GM19043 (cell line): Measurements from ENCODE around the gene TCP11.

ENCODE experiments used
- ATAC-seq: cut with Tn5 transposase; IDR thresholded peaks from one replicate; pipeline ENCODE4 v1.9.1; 2021; ENCODE audit warnings: low read depth; ENCODE audit not compliant: unreplicated experiment

Gene TCP11

DNA sequence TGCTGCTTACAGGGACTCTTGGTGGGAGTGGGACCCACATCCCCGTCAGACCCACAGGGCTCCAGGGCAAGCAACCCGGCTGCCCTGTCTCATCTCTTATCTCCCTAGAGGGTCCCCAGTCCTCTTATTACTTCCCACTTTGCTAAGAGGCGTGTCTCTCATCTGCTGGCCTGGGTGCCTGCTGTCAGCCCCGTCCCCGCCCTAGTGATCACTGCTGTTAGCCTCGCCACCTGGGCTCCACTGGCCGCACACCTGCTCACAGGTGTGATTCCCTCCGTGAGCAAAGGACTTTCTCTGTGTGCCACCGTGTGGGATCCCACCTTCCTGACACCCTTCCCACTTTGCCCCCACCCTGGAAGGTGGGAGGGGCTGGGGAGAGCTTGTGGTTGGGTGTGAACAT is 57.6 kb downstream of the TCP11 start:
- ATAC-seq = no peak

DNA sequence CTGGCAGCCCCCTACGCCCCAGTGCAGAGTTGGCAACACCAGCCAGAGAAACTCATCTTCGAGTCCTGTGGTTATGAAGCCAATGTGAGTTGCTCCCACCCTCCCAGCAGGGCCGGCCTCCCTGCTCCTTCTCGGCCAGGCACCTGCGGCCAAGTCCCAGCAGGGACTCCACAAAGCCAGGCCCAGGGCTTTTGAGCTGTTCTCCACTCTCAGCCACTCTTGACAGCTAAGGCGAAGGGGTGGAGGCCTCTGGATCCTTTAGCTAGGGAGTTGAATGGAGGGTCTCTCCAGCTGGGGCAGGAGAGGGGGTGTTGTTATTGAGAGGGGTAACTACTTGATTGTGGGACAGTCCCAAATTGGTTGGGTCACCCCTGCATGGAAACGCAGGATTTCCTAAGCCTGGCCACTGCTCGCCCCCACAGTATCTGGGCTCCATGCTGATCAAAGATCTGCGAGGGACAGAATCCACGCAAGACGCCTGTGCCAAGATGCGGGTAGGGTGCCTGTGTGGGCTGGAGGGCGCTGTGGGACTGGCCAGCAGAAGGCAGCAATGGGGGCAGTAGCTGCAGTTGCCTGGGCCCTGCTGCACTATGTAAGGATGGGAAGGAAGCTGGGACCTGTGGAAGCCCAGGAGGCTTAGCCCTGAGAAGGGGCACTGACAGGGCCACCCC is 58.3 kb downstream of the TCP11 start:
- no peak for ATAC-seq

DNA sequence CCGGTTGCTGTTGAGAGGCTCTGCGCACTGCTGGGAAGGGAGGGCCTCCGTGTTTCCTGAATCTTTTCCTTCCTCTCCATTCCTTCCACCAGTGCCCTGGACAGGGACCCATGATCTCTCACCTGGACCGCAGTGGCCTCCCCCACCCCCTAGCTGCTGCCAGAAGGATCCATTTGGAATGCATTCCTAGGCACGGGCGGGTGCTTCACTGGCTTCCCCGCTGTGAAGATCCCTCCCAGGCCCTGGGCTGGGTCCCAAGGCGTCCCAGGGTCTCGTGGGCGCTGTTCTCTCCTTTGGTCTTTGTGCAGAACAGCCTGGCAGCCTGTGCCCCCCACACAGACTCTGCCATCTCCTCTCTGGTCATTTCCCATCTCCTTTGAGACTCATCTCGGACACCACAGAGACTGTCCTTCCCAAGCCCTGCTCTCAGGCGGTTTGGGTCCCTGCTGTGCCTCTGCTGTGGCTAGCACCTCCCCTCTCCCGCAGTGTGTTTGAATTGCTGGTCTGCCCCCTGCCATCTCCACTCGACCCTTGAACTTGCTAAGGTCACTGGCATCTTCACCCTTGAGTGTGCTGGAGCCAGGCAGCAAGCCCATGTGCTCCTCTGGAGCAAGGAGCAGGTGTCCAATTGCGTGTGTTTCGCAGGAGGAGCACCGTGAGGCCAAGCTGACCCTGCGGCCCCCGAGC is 59.0 kb downstream of the TCP11 start:
- no peak for ATAC-seq

DNA sequence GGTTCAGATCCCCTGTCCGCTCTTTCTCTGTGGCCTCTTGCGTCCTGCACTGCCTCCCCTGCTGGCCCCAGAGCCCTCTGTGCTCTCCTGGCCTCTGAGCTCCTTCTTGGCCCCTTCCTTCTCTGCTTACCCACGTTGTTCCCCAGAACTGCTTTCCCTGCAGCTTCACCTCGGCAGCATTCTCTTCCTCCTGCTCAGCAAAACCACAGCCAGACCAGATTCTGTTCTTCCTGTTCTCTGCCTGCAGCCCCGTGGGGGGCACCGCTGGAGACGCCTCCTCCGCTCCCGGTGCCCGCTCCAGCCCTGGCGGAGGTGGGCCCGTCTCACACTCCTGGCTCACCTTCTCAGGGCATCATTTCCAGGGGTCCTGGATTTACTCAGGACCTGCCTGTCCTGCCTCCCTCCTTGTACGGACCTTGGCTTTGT is 59.7 kb downstream of the TCP11 start:
- ATAC-seq = no peak

DNA sequence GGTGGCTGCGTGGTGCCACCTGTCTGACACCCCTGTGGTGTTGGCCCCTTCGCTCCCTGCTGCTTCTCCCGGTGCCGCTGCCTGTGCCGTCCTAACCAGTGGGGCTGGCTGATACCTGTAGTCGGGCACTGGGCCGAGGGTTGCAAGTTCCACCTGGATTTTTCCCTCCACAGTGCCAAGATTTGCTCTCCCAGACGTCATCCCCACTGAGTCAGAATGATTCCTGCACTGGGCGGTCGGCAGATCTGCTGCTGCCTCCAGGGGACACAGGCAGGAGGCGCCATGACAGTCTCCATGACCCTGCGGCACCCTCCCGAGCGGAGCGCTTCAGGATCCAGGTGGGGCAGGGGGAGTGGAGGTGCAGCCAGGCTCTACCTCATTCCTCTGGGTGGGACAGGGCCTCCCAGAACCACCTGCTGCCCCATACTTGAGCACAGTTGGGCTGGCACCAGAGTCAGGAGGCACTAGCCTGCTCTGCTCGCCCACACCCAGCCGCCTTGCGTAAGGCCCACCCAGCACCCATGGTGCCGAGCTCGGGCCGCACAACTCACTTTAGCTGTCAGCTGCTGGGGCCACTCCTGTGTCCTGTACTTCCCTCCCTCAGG is 60.2 kb downstream of the TCP11 start:
- no peak for ATAC-seq

DNA sequence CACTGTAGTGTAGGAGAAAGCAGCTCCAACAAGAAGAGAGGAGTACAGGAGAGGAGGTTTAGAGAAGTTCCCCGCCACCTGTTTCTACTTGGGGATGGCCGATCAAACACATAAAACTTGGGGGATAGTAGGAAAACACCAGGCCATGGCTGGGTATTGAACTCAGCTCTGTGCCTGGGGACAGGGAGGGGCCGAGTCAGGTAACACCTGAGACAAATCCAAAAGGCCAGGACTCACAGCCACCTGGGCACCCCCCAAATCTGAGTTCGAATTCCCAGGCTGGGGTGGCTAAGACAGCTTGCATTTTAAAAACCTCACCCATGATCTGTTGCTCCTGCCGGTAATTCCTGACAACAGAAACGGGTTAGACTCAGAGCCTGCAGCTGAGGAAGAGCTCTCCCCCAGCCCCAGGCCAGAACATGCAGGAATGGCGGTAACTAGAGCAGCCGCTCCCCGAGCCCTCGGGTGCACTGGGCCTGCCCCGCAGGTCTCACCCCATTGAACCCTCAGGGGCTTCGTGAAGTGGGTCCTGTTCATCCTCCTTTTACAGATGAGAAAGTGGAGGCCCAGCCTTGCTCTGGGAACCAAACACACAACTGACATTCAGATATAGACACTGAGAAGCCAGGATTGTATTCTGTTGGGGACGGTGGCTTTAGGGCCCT is 61.0 kb downstream of the TCP11 start:
- no peak for ATAC-seq

DNA sequence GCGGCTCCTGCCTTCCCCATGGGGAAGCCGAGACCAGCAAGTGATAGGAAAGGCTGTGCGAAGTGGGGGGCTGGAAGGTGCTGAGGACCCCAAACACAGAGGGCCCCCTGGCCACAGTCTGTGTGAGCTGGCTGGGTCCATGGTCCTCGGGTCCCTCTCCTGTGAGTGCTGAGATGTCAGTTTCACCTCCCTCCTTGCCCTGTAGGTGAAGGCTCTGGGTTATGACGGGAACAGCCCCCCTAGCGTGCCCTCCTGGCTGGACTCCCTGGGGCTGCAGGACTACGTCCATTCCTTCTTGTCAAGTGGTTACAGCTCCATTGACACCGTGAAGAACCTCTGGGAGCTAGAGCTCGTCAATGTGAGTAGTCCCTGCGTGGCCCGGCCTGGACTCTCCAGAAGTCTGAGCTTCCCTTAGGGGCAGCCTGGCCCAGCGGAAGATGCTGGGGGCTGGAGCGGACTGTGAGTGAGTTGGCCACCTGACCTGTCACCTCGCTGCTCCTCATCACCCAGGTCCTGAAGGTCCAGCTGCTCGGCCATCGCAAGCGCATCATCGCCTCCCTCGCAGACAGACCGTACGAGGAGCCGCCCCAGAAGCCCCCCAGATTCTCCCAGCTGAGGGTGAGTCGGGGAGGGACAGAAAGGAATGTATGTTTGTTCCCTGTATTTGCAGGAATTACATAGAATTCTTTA is 61.7 kb downstream of the TCP11 start:
- ATAC-seq = no peak

DNA sequence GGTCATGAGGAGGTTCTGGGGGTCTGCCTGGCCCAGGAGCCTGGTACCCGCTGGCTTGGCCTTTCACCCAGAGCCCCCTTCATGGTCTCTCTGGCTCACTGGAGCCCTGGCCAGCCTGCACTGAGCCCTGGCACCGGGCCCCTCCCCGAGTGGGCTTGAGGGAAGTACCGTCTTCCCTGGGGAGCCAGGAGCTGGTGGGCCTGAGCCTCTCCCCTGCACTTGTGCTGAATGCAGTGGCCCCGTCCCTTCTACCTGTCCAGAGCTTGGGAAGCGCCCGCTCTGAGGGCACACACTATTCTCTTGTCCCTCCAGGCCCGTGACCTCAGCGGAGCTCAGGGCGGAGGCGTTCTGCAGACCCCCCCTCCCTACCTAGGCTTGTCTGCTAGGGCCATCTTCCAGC is 62.2 kb downstream of the TCP11 start:
- ATAC-seq = no peak

DNA sequence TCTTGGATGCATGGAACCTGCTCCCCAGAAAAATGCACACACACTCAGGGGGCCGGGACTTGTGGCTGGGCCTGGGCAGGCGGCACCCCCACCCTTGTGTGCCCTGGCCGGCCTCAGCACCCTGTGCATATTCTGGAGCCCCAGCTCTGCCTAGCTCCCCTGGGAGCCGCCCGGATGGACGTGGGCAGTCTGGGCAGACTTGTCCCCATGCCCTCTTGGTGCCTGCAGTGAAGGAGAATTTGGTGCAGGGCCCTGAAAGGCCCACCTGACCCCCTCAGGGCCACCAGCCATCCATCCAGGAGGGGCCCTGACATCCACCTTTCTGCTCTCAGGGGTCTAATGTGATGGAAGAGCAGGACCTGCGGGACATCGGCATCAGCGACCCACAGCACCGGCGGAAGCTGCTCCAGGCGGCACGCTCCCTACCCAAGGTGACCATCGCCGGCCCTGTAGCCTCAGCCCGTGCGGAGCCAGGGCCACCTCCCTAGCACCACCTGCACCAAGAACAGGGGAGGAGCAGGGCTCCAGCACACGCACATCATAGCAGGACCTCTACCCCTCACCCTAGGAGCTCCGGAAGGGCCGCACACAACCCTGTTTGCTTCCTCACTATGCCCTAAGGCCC is 62.8 kb downstream of the TCP11 start:
- no peak for ATAC-seq

DNA sequence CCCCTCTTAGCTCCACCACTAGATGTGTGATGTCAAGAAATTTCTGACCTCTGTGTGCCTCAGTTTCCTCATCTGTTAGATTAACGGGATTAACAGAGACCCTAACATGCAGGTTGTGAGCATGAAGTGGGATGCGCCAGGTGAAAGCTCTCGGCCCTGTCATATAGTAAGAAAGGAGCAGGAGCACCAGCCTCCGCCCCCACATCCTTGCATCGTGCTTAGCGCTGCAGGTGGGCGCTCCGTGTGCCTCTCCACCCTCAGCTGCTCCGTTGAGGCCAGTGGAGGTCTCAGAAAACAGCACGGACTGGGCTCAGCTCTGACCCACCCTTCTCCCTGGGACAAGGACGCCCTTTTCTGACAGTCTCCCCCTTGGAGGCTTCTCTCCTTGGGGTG is 63.4 kb downstream of the TCP11 start:
- no peak for ATAC-seq

DNA sequence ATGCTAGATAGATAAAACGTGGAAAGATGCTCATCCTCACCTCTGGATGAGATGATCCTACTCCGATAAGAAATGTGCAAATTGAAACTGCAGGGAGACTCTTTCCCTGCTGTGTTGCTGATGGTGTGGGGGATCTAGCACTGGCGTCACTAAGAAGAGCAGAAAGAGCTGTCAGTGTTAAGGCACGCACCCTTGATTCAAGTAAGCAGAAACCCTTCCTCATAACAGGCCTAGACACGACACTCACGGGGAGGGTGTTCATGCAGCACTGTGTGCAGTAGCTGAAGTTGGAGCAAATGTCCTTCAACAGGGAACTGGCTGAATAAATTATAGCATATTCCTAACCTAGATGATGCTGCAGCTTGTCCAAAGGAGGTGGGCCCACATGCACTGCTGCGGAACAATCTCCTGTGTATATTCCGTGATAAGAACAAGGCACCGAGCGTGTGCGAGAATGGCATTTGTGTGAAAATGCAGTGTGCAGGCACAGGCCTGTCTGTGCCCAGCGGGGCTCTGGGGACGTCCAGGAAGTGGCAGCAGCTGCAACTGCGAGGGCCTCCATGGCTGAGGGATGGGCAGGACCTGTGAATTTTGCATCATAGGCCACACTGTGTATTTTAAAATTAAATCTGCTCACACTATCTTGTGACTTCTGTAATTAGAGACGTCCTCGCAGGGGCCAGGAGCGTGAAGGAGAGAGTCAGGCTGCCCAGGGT is 64.0 kb downstream of the TCP11 start:
- ATAC-seq = no peak

DNA sequence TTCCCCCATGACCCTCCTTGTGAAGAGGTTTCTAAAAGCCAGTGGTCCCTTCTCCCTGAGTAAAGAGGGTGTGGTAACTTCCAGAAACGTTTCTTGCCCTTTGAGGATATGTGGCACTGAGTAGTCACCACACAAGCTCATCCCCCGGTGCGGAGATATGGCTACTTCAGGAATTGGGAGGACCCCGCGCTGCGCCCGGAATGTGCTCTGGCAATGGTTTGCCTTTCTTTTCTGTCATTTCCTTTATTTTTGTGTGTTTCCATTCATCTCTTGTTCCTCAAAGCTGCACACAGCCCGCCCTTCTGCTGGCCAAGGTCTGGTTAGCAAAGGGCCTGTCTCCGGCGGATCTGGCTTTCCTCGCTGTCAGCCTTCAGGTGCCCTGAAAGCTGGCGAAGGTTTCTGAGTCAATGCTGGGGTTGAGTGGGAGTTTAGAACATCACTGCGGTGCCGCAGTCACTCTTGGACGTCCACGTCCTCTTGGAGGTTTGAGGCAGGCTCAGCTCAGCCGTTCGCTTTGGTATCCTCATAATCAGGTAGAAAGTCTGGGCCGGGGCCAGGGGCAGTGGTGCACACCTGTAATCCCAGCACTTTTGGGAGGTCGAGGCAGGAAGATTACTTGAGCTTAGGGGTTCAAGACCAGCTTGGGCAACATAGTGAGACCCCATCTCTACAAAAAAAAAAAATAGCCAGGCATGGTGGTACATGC is 67.2 kb downstream of the TCP11 start:
- ATAC-seq = no peak

DNA sequence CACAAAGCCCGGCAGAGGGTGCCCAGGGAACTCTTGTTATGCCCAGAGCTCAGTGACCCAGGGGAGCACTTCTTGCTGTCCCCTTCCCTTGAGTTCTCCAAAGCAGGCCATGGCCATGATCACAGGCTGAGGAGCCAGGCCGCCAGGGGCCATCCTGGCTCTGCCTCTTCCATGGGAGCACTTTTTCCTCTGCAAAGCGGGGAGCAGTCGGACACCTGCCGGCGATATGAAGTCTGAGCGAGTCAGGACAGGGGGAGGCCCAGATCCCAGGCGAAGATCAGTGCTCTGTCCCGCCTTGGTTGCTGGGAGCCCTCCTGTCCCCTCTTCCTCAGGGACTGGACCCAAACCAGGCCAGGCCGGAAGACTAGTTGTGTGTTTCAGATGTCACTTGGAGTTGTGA is 67.9 kb downstream of the TCP11 start:
- ATAC-seq = no peak

DNA sequence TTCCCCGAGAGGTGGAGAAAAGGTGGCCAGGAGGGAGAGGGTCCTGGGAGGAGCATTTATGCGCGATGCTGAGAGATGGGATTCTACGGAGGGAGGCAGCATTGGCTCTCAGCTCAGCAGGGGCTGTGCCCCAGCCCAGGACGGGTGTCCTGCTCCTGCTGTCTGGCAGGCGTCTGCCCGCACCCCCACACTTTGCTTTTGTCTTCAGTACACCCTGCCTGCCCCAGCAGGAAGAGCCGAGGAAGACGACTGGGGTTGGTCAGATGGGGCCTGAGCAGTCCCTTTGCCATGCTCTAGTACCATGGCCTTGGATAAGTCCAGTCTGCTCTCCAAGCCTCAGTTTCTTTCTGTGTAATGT is 68.5 kb downstream of the TCP11 start:
- ATAC-seq = no peak

DNA sequence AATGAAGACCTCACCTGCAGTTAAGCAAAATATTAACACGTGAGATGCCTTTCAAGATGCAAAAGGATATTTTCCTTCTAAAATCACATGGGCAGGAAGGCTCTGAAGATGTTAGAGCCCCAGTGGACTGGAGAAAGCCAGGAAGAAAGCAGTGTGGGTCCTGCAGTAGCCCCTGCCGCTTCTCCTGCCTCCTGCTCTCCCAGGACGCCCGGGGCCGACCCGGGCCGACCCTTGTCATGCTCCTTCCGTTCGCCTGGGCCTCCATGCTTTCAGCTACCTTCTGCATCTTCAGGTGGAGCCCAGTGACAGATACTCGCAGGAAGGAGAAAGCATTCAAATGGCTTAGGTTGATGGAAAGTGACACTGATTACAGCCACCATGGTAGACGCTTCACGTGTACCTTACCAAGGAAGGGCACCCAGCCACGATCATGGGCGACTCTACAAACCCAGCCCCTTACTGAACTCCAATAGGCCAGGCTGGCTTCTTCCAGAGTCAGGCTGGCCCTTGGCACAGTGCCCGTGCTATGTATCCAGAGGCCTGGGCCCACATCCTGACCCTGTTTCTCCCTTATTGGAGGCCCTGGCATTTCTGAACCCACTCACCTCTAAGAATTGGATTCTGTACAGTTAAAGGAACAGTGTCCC is 69.0 kb downstream of the TCP11 start:
- ATAC-seq = no peak

DNA sequence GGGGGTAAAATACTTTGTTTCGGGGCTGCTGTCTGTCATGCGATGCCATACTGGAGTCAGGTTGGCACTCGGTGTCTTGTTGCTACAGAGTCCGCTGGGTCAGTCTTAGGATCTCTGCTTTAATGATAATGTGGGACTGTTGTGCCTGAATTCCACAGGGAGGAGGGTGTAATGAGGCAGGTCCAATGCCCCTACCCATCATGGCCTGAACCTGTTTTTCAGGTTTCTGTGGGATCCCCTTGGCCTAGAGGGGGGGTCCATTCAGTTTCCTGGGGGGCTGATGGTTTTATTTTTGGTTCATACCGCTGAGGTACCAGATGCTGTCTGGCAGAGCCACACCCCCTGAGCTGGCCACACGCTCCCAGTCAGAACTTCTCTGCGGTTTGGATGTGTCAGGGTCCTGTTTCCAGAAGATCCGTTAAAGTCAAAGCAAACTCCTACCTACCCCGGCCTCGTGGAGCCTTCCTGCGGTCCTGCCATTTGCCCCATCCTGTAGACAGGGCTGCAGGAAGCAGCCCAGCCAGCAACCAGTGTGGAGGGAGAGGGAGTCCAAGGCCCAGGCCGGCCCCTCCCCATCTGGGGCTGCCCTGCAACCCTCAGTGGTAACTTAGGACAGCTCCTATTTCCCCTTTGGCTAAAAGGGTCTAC is 69.7 kb downstream of the TCP11 start:
- ATAC-seq = no peak

DNA sequence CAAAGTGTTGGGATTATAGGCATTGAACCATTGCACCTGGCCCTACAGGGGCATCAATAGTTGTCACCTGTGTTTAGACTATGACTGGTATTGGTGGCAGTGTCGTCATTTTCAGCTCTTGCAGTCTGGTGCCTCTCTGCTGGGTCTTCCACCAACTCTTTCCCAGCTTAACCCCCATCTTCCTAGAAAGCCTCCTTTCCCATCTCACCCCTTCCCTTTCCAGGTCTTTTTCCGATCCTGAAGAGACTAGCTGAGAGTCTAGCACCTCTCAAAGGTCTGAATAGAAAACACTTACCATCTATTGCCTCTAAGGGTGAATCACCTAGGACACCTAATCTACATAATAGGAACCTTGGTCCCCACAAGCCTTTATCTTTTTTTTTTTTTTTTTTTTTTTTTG is 71.0 kb downstream of the TCP11 start:
- no peak for ATAC-seq

DNA sequence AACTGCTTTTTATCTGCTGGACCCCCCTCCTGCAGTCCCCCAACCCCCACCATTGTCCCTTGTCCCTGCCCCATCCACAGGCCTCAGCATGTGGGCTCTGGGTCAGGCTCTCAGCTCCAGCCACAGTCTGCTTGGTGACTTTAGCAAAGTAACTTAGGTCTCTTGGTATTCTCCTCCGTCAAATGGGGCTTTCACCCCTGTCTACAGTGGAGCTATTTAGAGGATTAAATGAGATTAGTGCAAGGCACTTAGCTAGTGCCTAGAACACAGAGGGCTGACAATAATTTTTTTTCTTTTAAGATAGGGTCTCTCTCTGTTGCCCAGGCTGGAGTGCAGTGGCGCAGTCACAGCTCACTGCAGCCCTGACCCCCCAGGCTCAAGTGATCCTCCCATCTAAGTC is 71.9 kb downstream of the TCP11 start:
- ATAC-seq = no peak
